Measurements from ENCODE around the gene TMEM178B. TPM values are rescaled to one million over a fixed set of nuclear protein-coding genes. Genes with fewer than 3 reads are reported as not detected.

The TMEM178B gene
- polyA plus RNA-seq, 1 donor (not counting 4 experiments of a cell fraction or from before 2014, with no cell fraction given), result not detected

GRCh38 chr7:141361960-141362359 is 288.1 kb downstream of the TMEM178B start:
- no peaks in the 10 kb centered on the region for H3K27me3 ChIP-seq (ENCODE audit: control insufficient read depth, extremely low read depth, insufficient read depth, low read length)
- TF ChIP-seq CTCF (optimal IDR thresholded peaks at IDR 0.05 in 1 of 3, IDR thresholded peaks at IDR 0.05 in 1 of 3, conservative IDR thresholded peaks at IDR 0.05 in 1 of 3; ENCODE audit: extremely low read depth in 1 of 3, insufficient read depth in 2 of 3, low read length in 3 of 3) (no peak), EZH2 (IDR thresholded peaks at IDR 0.05; ENCODE audit: low read length) (no peak)
- dilution Hi-C loops (cut with MboI; ENCODE audit: extremely low pct_ligation_motif_present, low sequenced_read_pairs), result no loop called here
- no peaks in the 10 kb centered on the region for H3K79me2 ChIP-seq (ENCODE audit: control insufficient read depth, insufficient read depth, low read length)
- DNase-seq (ENCODE audit: low read depth, low spot score) (no peak), FAIRE-seq (no peak)
- no peaks in the 10 kb centered on the region for H4K20me1 ChIP-seq (ENCODE audit: control insufficient read depth, extremely low read depth, insufficient read depth, low read length)
- H3K9me1 ChIP-seq (ENCODE audit: control insufficient read depth, extremely low read depth, insufficient read depth, low read length), result no peaks in the 10 kb centered on the region
- no peak overlapping the region for H3K9ac ChIP-seq (ENCODE audit: control insufficient read depth, extremely low read depth, insufficient read depth, low read length)
- H2AFZ ChIP-seq (ENCODE audit: control insufficient read depth, low read length), result no peak overlapping the region
- H3K27ac ChIP-seq (ENCODE audit: control insufficient read depth, insufficient read depth, low read length), result no peak overlapping the region
- H3K4me1 ChIP-seq (ENCODE audit: control insufficient read depth, extremely low read depth, insufficient read depth, low read length), result peaks cover 10% of the 10 kb centered on the region
- H3K4me3 ChIP-seq (ENCODE audit: control insufficient read depth in 2 of 3, extremely low read depth in 1 of 3, insufficient read depth in 2 of 3, low read depth in 1 of 3, low read length in 3 of 3), result no peak overlapping the region
- H3K4me2 ChIP-seq (ENCODE audit: control insufficient read depth, extremely low read depth, insufficient read depth, low read depth, low read length), result no peak overlapping the region
- H3K9me3 ChIP-seq (ENCODE audit: control insufficient read depth, low read depth, low read length), result no peaks in the 10 kb centered on the region
- no peaks in the 10 kb centered on the region for H3K36me3 ChIP-seq (ENCODE audit: control insufficient read depth in 2 of 2, extremely low read depth in 1 of 2, insufficient read depth in 2 of 2, low read length in 2 of 2)

- DNase-seq (ENCODE audit: low read depth, low spot score) (no peak), FAIRE-seq (peak; percentile 39)
- Histone ChIP-seq H3K4me1 (ENCODE audit: control insufficient read depth, extremely low read depth, insufficient read depth, low read length) (peaks cover 10% of the 10 kb centered on the region), H3K27me3 (ENCODE audit: control insufficient read depth, extremely low read depth, insufficient read depth, low read length) (no peaks in the 10 kb centered on the region), H3K36me3 (ENCODE audit: control insufficient read depth in 2 of 2, extremely low read depth in 1 of 2, insufficient read depth in 2 of 2, low read length in 2 of 2) (no peaks in the 10 kb centered on the region), H3K9me3 (ENCODE audit: control insufficient read depth, low read depth, low read length) (no peaks in the 10 kb centered on the region), H3K9ac (ENCODE audit: control insufficient read depth, extremely low read depth, insufficient read depth, low read length) (no peak overlapping the region), H2AFZ (ENCODE audit: control insufficient read depth, low read length) (no peak overlapping the region), H4K20me1 (ENCODE audit: control insufficient read depth, extremely low read depth, insufficient read depth, low read length) (no peaks in the 10 kb centered on the region), H3K9me1 (ENCODE audit: control insufficient read depth, extremely low read depth, insufficient read depth, low read length) (no peaks in the 10 kb centered on the region), H3K27ac (ENCODE audit: control insufficient read depth, insufficient read depth, low read length) (no peak overlapping the region), H3K79me2 (ENCODE audit: control insufficient read depth, insufficient read depth, low read length) (no peaks in the 10 kb centered on the region), H3K4me2 (ENCODE audit: control insufficient read depth, extremely low read depth, insufficient read depth, low read depth, low read length) (peak overlapping the region; percentile 41), H3K4me3 (ENCODE audit: control insufficient read depth in 2 of 3, extremely low read depth in 1 of 3, insufficient read depth in 2 of 3, low read depth in 1 of 3, low read length in 3 of 3) (peak overlapping the region in 2 of 3 experiments; percentile 30 to 42)
- dilution Hi-C loops (cut with MboI; ENCODE audit: extremely low pct_ligation_motif_present, low sequenced_read_pairs), result no loop called here
- TF ChIP-seq EZH2 (IDR thresholded peaks at IDR 0.05; ENCODE audit: low read length) (no peak), CTCF (optimal IDR thresholded peaks at IDR 0.05 in 1 of 3, IDR thresholded peaks at IDR 0.05 in 1 of 3, conservative IDR thresholded peaks at IDR 0.05 in 1 of 3; ENCODE audit: extremely low read depth in 1 of 3, insufficient read depth in 2 of 3, low read length in 3 of 3) (no peak)
Measured at GRCh38 chr7:141362580-141363435, 288.9 kb downstream of the TMEM178B start.
